Activated CD8-positive, alpha-beta memory T cell treated with anti-CD3 and anti-CD28 coated beads for 1 hour (primary cell): ENCODE data around the gene CCND2.
"Not testable (repeated sequence)": the region's sequence is repeated elsewhere in the genome, so short reads cannot be mapped to it uniquely, and the experiment has no call there.

Experiments used
- DNase-seq, 2 donors: peaks; one replicate each; pipeline ENCODE4 v3.0.0-alpha.2; 2020; ENCODE audit warnings: low read depth in 1 of 2; ENCODE audit errors: extremely low read depth in 1 of 2

The CCND2 gene

DNA sequence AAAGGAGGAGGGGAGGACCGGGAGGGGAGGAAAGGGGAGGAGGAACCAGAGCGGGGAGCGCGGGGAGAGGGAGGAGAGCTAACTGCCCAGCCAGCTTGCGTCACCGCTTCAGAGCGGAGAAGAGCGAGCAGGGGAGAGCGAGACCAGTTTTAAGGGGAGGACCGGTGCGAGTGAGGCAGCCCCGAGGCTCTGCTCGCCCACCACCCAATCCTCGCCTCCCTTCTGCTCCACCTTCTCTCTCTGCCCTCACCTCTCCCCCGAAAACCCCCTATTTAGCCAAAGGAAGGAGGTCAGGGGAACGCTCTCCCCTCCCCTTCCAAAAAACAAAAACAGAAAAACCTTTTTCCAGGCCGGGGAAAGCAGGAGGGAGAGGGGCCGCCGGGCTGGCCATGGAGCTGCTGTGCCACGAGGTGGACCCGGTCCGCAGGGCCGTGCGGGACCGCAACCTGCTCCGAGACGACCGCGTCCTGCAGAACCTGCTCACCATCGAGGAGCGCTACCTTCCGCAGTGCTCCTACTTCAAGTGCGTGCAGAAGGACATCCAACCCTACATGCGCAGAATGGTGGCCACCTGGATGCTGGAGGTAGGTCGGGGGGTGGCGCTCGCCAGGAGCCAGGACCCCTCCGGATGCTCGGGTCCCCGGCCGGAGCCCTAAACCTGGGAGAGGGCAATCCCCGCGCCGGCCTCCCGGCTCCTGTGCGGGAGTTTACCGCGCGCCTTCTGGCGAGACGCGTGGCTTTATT lies at the start of gene CCND2:
TSS of gene CCND2 (plus strand) at position 111 of the 744 bp plus-strand sequence. CDS start at position 390, 279 bp downstream.
- peak; percentile 56 to 57 for DNase-seq

DNA sequence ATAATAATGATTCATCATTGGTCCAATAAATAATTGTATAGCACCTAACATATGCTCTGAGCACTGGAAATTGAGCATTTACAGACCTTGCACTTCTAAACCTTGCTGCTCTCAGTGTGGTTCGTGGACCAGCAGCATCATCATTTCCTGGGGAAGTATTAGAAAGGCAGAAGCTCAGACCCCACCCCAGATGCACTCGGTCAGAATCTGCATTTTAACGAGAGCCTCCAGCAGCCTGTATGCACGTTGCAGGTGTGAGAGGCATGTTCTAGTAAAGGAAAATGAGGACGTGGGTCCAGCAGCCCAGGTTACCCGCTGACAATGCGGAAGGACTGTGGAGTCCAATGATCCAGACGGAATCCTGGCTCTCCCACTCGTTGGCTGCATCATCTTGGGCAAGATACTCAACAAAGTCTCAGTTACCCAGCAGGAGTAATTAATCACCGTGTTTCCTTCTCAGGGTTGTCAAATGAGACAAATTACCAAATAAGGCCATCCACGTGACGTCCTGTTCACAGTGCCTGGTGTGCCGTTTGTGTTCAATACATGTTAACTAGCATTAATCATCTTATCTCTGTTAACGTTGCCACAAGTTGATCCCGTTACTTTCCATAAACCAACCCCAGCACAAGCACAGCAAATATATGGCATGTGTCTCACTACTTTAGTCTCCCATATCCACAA lies 49.2 kb upstream of the CCND2 start:
- no peak for DNase-seq

DNA sequence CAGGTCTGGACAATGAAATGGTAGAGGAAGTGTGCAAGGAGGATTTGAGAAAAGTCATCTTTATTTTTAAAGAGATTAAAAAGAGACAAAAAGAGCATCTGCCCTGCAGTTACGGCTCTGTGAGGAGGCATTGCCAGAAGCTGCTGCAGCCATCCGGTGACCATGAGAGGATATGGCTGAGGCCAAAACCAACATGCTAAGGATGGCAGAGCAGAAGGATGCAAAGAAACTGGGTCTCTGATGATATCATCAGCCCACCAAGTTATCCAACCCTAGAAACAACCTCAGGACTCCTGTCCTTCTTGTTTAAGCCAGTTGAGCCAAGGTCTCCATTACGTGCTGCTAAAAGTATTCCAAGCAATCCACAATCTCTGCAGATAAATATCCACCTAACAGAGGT lies 48.0 kb upstream of the CCND2 start:
- DNase-seq, result no peak

DNA sequence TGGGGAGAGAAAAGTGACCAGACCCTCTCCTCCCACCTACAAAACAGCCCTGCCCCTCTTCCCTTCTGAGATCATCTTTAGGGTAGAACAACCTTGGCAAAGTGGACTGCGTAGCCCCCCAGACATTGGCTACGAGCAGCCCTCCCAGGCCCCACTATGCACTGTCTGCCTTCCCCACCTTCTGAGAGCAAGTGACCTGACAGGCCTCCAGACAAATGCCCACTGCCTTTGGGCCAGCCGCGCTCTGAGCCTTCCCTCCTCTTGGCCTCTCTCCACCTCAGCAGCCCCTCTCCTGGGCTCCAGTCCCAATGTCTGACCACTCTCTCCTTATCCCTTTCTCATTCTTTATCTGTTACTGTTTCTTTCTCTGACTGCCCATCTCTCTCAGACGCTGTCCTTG lies 46.5 kb upstream of the CCND2 start:
- no peak for DNase-seq

DNA sequence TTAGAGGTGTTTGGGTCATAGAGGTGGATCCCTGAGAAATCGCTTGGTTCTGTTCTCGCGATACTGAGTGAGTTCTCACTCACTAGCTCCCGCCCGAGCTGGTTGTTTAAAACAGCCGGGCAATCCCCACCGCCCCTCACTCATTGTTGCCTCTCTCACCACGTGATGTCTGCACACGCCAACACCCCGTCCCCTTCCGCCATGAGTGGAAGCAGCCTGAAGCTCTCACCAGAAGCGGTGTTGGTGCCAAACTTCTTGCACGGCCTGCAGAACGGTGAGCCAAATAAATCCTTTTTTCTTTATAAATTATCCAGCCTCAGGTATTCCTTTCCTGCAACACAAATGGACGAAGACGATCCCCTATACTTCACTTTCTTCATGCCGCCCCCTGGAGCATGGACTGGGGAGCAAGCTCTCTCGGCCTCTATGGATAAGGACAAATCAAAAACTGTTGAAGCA lies 45.4 kb upstream of the CCND2 start:
- no peak for DNase-seq

DNA sequence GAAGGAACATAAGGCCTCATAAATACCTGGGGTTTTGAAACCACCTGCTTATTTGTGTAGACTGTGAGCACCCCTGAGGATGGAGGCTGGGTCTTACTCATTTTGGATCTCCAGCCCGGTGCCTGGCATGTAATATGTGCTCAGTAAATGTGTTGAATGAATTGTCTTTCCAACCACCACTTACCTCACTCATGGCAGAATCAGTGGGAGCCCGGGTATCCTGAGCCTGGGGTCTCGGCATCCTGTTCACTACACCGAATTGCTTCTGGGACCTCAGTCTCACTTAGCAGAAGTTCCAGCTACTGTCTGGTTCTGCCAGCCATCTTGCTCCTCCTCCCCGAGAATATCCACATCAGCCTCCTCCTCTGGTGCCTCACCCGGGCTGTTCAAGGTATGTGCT lies 43.0 kb upstream of the CCND2 start:
- no peak for DNase-seq

DNA sequence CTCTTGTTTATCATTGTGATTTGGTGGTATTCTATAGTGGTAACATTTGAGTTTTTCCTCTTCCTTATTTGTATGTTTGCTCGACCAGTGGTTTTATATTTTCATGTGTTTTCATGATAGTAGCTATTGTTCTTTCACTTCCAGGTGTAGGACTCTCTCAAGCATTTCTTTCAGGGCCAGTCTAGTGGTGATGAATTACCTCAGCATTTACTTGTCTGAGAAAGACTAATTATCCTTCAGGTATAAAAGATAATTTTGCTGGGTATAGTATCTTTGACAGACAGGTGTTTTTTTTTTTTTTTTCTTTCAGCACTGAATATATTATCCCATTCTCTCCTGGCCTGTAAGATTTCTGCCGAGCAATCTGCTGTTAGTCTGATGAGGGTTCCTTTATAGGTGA lies 35.0 kb upstream of the CCND2 start:
- no peak for DNase-seq

DNA sequence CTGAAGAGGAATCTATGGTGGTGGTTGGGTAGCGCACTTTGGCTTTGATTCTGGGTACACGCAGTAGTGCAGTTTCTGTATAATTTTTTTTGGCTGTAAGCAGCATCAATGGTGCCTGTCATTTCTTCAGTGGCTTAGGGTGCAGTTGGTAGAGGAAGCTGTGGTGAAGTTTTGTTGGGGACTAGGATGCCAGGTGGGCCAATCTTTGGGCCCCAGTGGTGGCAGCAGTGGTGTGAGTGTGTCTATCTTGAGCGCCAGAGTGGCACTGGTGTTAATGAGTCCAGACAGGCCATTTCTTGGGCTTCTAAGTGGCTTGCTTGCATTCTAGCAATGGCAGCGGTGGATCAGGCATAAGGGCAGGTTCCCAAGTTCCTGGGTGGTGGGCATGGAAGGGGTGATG lies 33.8 kb upstream of the CCND2 start:
- no peak for DNase-seq

DNA sequence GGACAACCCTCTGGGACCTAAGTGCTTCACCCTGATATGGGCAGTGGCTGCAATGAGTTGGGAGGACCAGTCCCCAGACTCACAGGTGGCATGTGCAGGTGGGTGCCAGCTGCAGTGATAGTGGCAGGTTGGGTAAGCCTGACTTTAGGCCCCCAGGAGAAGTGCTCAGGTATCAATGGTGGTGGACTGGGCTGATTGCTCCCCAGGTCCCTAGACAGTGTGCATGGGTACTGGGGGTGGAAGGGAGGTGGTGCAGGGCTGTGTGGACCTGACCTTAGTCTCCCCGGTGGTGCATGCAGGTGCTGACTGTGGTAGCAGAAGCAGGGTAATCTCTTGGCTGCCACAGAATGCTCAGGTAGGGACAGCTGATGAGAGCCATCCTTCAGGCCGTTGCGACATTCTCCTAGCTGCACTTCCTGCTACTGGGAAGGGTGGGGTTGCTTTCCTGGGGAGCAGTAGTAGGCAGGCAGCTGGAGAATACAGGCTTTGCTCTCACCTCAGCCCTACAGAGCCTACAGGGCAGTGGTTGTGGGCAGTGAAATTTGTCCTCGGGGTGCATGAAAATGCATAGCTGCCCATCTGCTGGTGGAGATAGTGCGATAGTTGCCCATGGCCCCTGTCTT lies 33.3 kb upstream of the CCND2 start:
- DNase-seq, result no peak

DNA sequence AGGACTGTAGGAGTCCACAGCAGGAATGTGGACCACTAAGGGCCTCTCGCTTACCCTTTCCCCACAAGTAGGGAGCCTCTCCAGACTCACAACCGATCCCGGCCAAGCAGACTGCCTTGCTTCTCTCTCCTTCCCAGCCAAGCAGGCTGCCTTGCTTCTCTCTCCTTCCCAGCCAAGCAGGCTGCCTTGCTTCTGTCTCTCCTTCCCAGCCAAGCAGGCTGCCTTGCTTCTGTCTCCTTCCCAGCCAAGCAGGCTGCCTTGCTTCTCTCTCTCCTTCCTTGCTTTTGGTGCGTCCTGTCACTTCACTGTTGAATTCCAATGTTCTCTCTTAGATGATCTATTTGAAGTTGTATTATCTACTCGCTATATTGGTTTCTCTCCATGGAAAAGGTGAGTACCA lies 32.6 kb upstream of the CCND2 start:
- no peak for DNase-seq

DNA sequence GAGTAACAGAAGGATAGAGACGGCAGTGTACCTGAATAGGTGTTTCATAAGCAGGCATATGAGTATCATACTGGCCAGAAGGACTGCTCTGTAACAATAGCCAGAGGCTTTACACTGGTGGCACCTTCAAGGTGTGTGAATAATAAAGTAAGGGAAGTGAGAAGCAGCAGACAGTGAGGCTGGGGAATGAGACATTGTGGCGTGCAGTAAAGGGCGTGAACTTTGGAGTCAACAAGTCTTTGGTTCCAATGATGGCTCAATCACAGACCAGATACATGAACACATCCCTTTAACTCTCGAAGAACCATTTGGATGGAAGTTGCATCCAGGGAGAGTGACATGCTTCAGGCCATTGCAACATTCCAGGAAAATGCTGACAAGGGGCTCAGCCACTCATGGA lies 32.0 kb upstream of the CCND2 start:
- no peak for DNase-seq

DNA sequence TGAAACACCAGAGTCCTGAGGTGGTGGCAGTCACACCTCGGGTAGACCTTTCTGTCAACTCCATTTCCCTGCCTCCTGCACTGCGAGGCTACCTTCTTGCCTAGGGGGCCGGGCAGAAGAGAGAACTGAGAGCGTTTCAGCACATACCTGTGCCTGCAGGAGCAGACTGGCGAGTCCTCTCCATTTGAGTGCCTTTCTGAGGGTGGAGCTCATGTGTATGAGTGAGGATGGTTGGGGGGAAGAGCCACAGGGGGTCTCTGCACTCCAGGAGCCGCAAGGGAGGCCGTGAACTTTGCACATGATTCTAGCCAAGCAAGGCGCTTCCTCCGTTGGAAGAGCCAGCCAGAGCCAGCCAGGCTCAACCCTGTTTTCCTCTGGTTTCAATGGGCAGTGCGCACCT lies 31.0 kb upstream of the CCND2 start:
- DNase-seq, result no peak

DNA sequence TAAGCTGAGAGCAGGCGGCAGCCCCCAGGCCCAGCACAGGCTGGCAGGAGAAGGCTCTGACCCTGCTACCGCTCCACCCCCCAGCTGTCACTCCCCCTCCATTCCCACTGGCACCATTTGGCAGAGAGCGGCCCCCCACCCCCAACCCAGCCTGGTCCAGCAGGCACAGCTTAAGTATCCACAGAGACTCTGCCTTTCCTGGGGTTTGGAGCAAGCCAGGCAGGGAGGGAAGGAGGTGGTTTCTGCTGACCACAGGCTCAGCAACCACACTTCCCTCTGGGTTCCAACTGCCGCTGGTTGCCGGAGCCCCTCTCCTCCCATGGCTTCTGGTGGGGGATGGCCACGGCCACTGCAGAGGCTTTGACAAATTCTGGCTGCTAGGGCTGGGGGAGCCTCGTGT lies 30.5 kb upstream of the CCND2 start:
- no peak for DNase-seq

DNA sequence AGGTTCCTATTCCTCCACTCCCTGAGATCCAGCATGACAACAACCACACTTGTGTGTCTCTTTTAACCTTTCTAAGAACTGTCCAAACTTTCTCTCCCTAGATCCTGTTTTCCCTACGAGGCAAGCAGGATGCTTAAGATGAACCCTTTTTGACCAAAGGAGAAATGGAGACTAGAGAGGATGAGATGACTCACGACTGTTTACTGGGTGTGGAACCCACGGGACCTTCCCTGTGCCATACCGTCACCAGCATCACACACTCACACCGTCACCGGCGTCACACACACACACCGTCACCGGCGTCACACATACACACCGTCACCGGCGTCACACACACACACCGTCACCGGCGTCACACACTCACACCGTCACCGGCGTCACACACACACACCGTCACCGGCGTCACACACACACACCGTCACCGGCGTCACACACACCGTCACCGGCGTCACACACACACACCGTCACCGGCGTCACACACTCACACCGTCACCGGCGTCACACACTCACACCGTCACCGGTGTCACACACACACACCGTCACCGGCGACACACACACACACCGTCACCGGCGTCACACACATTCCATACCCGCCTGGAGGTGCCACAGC lies 30.0 kb upstream of the CCND2 start:
- not testable (repeated sequence) for DNase-seq

DNA sequence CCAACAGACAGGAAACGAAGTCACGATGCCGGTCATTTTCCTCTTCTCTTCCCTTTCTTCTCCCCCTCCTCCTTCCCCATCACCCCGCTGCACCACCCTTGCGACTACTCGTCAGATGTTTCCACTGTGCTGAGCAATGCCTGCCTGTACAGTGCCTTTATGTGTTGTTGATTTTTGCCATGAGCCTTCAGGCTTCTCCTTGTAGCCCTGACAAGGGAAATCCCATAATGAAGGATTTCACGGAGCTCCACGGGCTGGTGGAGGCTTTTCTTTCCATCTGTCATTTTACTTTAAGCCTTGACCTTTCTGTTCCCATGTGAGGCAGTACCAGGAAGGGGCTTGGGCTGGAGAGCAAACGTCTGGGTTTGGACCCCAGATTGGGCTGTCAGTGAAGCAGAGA lies 28.7 kb upstream of the CCND2 start:
- no peak for DNase-seq

DNA sequence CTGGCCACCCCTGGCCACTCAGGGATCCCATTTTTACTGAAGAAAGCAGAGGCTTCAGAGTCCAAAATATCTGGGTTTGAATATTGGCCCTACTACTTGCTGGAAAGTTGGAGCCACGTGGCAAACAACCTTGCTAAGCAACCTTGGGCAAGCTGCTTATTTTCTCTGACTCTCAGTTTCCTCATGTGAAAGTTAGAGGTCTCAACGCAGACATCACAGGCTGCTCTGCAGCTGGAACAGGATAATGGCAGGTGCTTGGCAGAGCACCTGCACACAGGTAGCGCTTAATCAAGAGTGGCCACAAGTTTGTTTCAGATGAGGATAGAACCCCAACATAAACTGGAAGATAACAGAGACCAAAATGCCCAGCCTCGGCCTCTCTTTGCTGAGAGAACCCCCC lies 28.1 kb upstream of the CCND2 start:
- DNase-seq, result no peak

DNA sequence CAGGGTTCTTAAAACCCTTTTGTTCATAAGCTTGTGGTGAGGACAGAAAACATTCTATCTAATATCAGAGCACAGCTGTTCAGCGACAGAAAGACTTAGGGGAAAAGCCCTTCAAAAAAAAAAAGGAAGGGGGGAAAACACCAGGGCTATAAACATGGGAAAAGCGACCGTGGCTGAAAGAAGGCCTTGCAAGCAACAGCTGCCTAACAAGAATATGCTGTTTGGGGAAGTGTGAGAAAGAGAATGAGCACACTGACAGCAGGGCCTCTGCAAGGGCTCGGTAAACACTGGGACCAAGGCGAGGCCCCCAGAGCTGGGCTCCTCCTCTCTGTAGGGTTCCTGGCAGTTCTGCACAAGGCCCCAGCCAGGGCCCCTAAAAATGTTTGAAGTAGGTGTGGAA lies 27.4 kb upstream of the CCND2 start:
- no peak for DNase-seq

DNA sequence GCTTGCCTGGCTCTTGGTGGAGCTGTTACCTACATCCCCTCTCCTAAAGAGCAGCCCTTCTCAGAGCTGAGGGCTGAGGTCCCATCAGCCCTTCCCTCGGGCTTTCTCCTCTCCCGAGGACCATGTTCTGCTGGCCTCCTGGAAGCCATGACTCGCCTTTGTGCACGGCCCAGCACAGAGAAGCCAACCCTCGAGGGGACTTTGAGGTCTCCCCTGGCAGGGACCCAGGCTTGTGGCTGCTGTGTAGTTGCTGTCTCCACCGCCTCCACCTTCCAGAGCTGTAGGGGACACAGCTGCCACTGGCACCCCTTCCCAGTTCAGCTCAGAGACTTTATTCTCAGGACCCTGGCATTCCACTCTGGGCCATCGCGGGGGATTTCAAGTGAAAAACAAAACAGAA lies 22.9 kb upstream of the CCND2 start:
- no peak for DNase-seq

DNA sequence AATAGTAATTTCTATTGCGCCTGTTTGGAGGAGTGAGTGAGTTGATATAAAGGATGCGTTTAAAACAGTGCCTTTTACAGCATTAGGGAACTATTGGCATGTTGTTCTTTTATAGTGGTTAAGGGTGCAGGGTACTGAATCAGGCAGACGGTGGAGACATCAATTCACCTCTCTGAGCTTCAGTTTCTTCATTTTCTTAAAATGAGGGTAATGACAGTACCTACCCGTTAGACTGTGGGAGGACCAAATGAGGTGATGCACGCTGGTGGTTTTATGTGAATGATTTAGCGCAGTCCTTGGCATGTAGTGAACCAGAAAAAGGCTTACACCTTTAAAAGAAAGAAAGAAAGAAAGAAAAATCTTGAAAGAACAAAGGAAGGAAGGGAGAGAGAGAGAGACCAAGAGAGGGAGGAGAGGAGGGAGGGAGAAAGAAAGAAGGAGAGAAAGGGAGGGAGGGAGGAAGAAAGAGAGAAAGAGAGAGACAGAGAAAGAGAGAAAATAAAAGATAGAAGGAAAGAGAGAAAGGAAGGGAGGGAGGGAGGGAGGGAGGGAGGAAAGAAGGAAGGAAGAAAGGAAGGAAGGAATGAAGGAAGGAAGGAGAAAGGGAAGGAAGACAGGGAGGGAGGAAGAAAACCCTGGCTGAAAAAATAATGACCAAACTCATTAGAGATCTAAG lies 22.2 kb upstream of the CCND2 start:
- DNase-seq, result no peak

DNA sequence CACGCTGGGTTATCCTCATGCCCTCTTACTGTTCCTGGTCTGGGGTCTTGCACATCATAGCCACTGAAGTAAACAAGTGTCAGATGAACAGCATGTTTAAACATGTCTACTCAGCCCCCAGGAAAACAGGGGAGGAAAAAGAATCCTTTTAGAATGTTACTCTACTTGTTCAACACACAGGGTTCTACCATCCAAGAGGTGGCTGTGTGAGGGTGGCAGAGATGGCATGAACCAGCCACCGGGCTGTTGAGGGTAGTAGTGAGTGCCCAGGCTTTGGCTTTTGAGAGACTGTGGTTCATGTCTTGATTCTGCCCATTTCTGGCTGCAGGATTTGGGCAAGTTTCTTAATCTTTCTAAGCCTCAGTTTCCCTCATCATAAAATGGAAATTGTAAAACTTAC lies 21.6 kb upstream of the CCND2 start:
- DNase-seq, result no peak

DNA sequence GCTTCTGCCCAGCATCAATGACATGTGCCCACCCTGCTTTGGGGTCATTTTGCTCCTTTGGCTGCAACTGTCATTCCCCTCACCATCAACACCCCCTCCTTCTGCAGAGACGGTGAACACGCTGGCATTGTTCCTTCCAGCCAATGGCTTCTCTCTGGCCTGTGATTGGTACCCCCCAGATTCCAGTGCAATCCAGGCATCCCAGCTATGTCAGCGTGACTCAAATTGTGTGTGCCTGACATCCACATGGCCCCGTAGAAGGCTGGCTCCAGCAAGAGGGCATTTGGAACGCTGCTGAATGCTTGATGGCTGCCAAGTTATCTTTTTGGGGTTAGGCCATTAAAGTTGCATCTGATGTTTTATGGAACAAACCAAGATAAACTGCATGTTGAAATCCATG lies 21.0 kb upstream of the CCND2 start:
- no peak for DNase-seq
